CD4-positive, alpha-beta memory T cell (primary cell): ENCODE results near the gene OTX1. TPM values are rescaled to one million over a fixed set of nuclear protein-coding genes. Genes with fewer than 3 reads are reported as not detected.

Experiments used
- CTCF ChIA-PET: fragments of 350-600 bp; sonication (Branson Sonifier 250); formaldehyde crosslinking; loops from one replicate; lab custom pipeline; 2021; ENCODE audit warnings: inconsistent platforms; ENCODE audit not compliant: partially characterized antibody; lab: Charles Lee
- POLR2A ChIA-PET: fragments of 350-600 bp; sonication (Branson Sonifier 250); formaldehyde crosslinking; loops from one replicate; lab custom pipeline; 2021; ENCODE audit not compliant: partially characterized antibody; lab: Charles Lee
- DNase-seq, 5 donors: peaks; one replicate each; pipeline versions ENCODE4 v3.0.0 to v3.0.0-alpha.2; 2020 to 2022; ENCODE audit warnings: mixed read lengths in 1 of 5
- H3K27ac ChIP-seq: one replicate; pipeline ENCODE4 v1.7.0; 2013; ENCODE audit warnings: low read depth, low read length
- H3K27me3 ChIP-seq: 2 replicates; pipeline ENCODE4 v1.7.0; 2013; ENCODE audit warnings: mild to moderate bottlenecking, low read length, moderate library complexity; ENCODE audit not compliant: insufficient read depth
- H3K36me3 ChIP-seq: 2 replicates; pipeline ENCODE4 v1.7.0; 2013; ENCODE audit warnings: mild to moderate bottlenecking, low read length, moderate library complexity; ENCODE audit not compliant: insufficient read depth
- H3K4me1 ChIP-seq: 2 replicates; pipeline ENCODE4 v1.7.0; 2013; ENCODE audit warnings: mild to moderate bottlenecking, low read length, moderate library complexity; ENCODE audit not compliant: insufficient read depth
- H3K4me3 ChIP-seq, 2 donors: one replicate each; pipeline ENCODE4 v1.7.0; 2013; ENCODE audit warnings: low read length in 2 of 2, mild to moderate bottlenecking in 1 of 2
- H3K9me3 ChIP-seq, 2 donors: one replicate each; pipeline ENCODE4 v1.7.0; 2013; ENCODE audit warnings: low read length in 2 of 2, control low read depth in 1 of 2; ENCODE audit not compliant: control insufficient read depth in 1 of 2
- H3K27ac Mint-ChIP-seq, 7 donors: one replicate each; pipeline ENCODE4 v1.8.0; 2020 to 2021; ENCODE audit warnings: mixed read lengths in 7 of 7, mild to moderate bottlenecking in 6 of 7, inconsistent platforms in 3 of 7, moderate library complexity in 3 of 7
- H3K27me3 Mint-ChIP-seq, 2 donors: one replicate each; pipeline ENCODE4 v1.8.0; 2020 to 2021; ENCODE audit warnings: mixed read lengths in 2 of 2
- H3K36me3 Mint-ChIP-seq, 2 donors: one replicate each; pipeline ENCODE4 v1.8.0; 2020 to 2021; ENCODE audit warnings: mixed read lengths in 2 of 2, inconsistent platforms in 1 of 2, mild to moderate bottlenecking in 1 of 2
- H3K4me1 Mint-ChIP-seq, 4 donors: one replicate each; pipeline ENCODE4 v1.8.0; 2020 to 2021; ENCODE audit warnings: mixed read lengths in 4 of 4, mild to moderate bottlenecking in 1 of 4
- H3K4me3 Mint-ChIP-seq, 8 donors: one replicate each; pipeline ENCODE4 v1.8.0; 2020 to 2021; ENCODE audit warnings: mixed read lengths in 8 of 8, mild to moderate bottlenecking in 7 of 8, moderate library complexity in 6 of 8, inconsistent platforms in 3 of 8
- H3K9me3 Mint-ChIP-seq, 8 donors: one replicate each; pipeline ENCODE4 v1.8.0; 2020 to 2021; ENCODE audit warnings: mixed read lengths in 8 of 8, mild to moderate bottlenecking in 5 of 8, inconsistent platforms in 3 of 8, moderate library complexity in 1 of 8
- intact Hi-C: fragments of 100-400 bp; cut with micrococcal nuclease; formaldehyde crosslinking; loops from one replicate; pipeline ENCODE4 v1.15.1; 2023
- polyA plus RNA-seq, 2 donors: library from polyadenylated mRNA; unstranded; fragments of 300-500 nt; fragmentation: Illumina TruSeq; gene quantifications; one replicate each; pipeline ENCODE4 v1.2.3, GENCODE V29; 2021
- total RNA-seq, 2 experiments: library from RNA; stranded (reverse); gene quantifications; one replicate each; pipeline ENCODE4 v1.2.3, GENCODE V29; 2021

The OTX1 gene
- total and polyA plus RNA-seq, 4 experiments from 2014 or later = not detected

DNA sequence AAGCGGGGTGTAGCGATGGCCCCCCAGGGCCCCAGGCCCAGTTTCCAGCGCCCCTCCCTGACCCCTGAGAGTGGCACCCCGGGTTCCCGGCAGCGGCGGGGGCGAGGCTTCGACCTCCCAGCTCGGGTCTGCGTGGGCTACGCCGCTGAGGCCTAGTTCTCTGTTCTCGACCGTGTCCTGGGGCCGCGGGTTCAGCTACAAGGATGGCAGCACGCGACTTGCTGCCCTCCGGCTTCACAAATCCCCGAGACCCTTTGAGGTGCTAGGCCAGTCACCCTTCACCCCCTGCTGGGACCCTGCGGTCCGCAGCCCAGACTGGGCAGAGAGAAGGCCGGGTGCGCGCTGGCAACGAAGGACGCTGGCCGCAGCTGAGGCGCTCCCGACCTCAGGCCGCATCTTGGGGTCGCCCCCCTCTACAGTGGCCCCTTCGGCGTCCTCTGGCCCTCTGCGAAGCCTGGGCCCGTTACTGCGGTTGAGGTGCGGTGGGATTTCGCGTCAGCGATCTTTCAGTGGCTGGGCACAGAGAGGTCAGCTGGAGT is 1.2 kb downstream of the OTX1 start:
- Histone ChIP-seq H3K36me3 (no peaks in the 10 kb centered on the region), H3K27ac (no peak overlapping the region), H3K9me3 (no peaks in the 10 kb centered on the region), H3K27me3 (peaks cover 26% of the 10 kb centered on the region), H3K4me1 (peaks cover 75% of the 10 kb centered on the region), H3K4me3 (no peak overlapping the region)
- intact Hi-C loops = no loop called here
- Mint-ChIP-seq H3K27ac (no peak overlapping the region), H3K4me1 (peaks cover 34 to 80% (median 63%) of the 10 kb centered on the region in 4 donors), H3K36me3 (no peaks in the 10 kb centered on the region), H3K27me3 (peaks cover 58 to 66% of the 10 kb centered on the region in 2 donors), H3K9me3 (peaks cover 0 to 10% (median 2%) of the 10 kb centered on the region in 8 donors), H3K4me3 (peak overlapping the region in 7 of 8 donors; percentile 26 to 80 (median 59))
- CTCF ChIA-PET = no interaction called here
- DNase-seq = no peak
- POLR2A ChIA-PET = no interaction called here

DNA sequence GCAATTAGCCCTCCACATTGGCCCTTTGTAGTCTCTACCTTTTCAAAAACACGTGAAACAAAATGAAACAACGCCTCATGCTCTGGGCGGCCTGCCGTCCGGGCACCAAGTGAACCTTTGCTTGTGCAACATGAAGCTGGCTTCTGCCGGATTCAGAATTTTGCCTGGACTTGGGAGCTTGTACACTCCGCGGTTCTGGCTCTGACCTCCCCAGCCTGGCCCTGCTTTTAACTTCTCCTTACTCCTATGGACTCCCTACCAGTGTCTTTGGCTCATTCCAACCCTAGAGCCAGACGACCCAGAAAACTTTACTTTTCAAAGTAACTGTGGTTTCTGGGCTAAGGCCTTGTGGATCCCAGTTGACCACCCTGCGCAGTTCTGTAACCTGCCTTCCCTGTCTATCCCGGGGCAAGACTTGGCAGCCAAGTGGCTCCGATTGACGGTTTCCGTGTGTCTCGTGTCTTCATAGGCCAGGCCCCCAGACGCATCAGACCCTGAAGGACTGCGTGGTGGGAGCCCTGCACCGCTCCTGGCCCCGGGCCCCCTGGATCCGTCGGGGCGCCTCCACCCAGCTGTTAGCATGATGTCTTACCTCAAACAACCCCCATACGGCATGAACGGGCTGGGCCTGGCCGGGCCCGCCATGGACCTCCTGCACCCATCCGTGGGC is 1.9 kb downstream of the OTX1 start:
- Mint-ChIP-seq H3K9me3 (peaks cover 0 to 12% (median 2%) of the 10 kb centered on the region in 8 donors), H3K27ac (no peak overlapping the region), H3K36me3 (no peaks in the 10 kb centered on the region), H3K27me3 (peaks cover 58 to 69% of the 10 kb centered on the region in 2 donors), H3K4me3 (peak overlapping the region; percentile 28 to 80 (median 62)), H3K4me1 (peaks cover 40 to 82% (median 66%) of the 10 kb centered on the region in 4 donors)
- Histone ChIP-seq H3K4me1 (peaks cover 73% of the 10 kb centered on the region), H3K9me3 (no peaks in the 10 kb centered on the region), H3K27me3 (peaks cover 22% of the 10 kb centered on the region), H3K36me3 (no peaks in the 10 kb centered on the region), H3K27ac (no peak overlapping the region), H3K4me3 (no peak overlapping the region)
- CTCF ChIA-PET = no interaction called here
- no peak for DNase-seq
- intact Hi-C loops = no loop called here
- POLR2A ChIA-PET = no interaction called here

DNA sequence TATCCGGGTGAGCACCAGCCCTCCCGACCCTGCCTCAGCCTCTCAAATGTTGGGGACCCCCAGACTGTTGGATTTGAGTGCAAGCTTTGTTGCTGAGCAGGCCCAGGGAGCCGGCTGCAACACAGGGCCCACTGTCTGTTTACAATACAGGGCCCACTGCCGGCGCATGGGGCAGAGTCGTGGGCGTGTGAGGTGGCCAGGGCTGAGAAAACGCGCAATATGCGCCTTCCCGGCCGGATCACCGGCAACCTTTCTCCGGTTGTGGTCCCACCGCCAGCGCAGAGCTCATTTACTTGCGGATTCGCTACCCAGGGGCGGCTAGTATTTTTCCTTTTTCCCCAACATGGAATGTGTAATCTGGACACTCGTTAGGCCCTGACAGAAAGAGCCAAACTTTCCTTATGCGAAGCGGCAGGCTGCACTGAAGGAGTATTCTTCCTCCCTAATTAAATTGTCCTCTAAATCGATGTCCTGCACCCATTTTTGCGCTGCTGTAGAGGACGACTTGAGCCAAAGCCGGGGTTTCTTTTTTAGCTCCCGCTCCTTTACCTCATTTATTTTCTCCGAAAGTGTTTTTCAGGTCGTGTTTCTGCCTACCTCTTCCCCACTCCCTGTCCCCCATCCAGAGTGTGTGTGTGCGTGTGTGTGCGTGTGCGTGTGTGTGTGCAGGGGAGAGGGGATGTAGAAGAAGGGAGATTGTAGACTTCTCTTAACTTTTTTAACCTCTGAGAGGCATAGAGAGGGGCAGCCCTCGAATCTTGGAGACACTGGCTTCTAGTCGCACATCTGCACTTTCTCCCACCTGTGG is 2.7 kb downstream of the OTX1 start:
- no peak overlapping the region for H3K27ac ChIP-seq
- peak overlapping the region in 7 of 8 donors; percentile 10 to 81 (median 74) for H3K4me3 Mint-ChIP-seq

DNA sequence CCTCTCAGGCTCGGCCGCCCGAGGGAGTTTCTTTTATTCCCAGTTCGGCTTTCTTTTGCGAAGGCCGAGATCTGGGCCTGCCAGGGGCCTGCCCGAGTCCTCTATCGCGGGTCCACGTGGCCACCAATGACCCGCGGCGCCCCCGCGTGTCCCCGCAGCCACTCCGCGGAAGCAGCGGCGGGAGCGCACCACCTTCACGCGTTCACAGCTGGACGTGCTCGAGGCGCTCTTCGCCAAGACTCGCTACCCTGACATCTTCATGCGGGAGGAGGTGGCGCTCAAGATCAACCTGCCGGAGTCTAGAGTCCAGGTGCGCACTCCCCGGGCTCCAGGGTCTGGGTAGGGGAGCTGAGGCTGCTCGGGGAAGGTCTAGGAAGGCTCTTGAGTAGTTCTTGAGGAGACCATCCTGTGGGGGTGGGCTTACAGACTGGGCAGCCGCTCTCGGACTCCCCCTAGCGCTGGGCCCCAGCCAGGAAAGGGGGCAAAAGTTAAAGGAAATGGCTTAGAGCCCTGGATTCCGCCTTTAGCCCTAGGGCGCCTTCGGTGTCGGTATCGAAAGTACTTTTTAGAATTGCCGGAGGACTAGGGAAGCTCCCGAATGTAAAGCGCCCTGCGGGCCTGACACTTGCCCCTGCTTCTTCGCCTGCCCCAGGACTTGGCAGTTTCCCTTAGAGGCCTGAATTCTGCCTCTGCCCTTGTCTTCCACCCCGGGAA is 3.4 kb downstream of the OTX1 start:
- peaks cover 35% of the 10 kb centered on the region for H3K27me3 ChIP-seq
- no peak overlapping the region for H3K27ac ChIP-seq
- peaks cover 57 to 73% of the 10 kb centered on the region in 2 donors for H3K27me3 Mint-ChIP-seq
- peaks cover 43 to 81% (median 64%) of the 10 kb centered on the region in 4 donors for H3K4me1 Mint-ChIP-seq
- H3K4me3 Mint-ChIP-seq = peak overlapping the region; percentile 18 to 86 (median 71)
- H3K9me3 Mint-ChIP-seq = peaks cover 0 to 10% (median under 1%) of the 10 kb centered on the region in 8 donors
- intact Hi-C loops = no loop called here
- no peaks in the 10 kb centered on the region for H3K36me3 Mint-ChIP-seq
- H3K4me1 ChIP-seq = peaks cover 72% of the 10 kb centered on the region
- H3K4me3 ChIP-seq = no peak overlapping the region
- no peaks in the 10 kb centered on the region for H3K9me3 ChIP-seq
- peak overlapping the region in 1 of 7 donors; percentile 16 for H3K27ac Mint-ChIP-seq
- CTCF ChIA-PET = no interaction called here
- no peaks in the 10 kb centered on the region for H3K36me3 ChIP-seq
- POLR2A ChIA-PET = no interaction called here
- no peak for DNase-seq

More for the DNA sequence above, 2.7 kb downstream of the OTX1 start:
- no peaks in the 10 kb centered on the region for H3K9me3 ChIP-seq
- Mint-ChIP-seq H3K4me1 (peaks cover 44 to 84% (median 66%) of the 10 kb centered on the region in 4 donors), H3K27me3 (peaks cover 59 to 73% of the 10 kb centered on the region in 2 donors), H3K9me3 (peaks cover 0 to 10% (median 2%) of the 10 kb centered on the region in 8 donors), H3K27ac (peak overlapping the region in 1 of 7 donors; percentile 53), H3K36me3 (no peaks in the 10 kb centered on the region)
- no peaks in the 10 kb centered on the region for H3K36me3 ChIP-seq
- H3K4me3 ChIP-seq = no peak overlapping the region
- ChIA-PET POLR2A (no interaction called here), CTCF (no interaction called here)
- H3K4me1 ChIP-seq = peaks cover 72% of the 10 kb centered on the region
- DNase-seq = no peak
- peaks cover 29% of the 10 kb centered on the region for H3K27me3 ChIP-seq
- intact Hi-C loops = no loop called here

DNA sequence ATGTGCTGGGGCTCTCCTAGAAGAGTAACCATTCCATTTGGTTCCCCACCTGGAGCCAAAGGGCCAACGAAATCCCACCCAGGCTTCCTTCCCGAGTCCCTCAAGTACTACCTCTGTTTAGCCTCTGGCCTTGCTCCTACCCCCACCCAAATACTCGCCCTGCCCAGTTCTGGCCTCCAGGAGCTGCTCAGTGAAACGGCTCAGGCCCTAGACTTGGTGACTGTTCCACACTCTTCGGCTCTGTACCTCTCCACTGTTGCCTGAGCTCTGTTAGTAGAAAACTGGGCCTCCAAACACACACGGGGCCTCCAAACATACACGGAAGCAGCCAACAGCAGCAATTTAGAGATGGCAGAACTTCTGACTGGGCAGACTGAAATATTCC is 4.2 kb downstream of the OTX1 start:
- no peaks in the 10 kb centered on the region for H3K9me3 ChIP-seq
- H3K27me3 Mint-ChIP-seq = peaks cover 51 to 65% of the 10 kb centered on the region in 2 donors
- ChIA-PET POLR2A (no interaction called here), CTCF (no interaction called here)
- no peak overlapping the region for H3K27ac ChIP-seq
- H3K36me3 ChIP-seq = no peaks in the 10 kb centered on the region
- no peak for DNase-seq
- peak overlapping the region in 6 of 8 donors; percentile 58 to 86 (median 77) for H3K4me3 Mint-ChIP-seq
- peaks cover 64% of the 10 kb centered on the region for H3K4me1 ChIP-seq
- H3K27me3 ChIP-seq = peaks cover 35% of the 10 kb centered on the region
- peaks cover 37 to 74% (median 58%) of the 10 kb centered on the region in 4 donors for H3K4me1 Mint-ChIP-seq
- H3K36me3 Mint-ChIP-seq = no peaks in the 10 kb centered on the region
- no peak overlapping the region for H3K4me3 ChIP-seq
- H3K9me3 Mint-ChIP-seq = peaks cover 0 to 10% (median 1%) of the 10 kb centered on the region in 8 donors
- intact Hi-C loops = no loop called here
- H3K27ac Mint-ChIP-seq = no peak overlapping the region

DNA sequence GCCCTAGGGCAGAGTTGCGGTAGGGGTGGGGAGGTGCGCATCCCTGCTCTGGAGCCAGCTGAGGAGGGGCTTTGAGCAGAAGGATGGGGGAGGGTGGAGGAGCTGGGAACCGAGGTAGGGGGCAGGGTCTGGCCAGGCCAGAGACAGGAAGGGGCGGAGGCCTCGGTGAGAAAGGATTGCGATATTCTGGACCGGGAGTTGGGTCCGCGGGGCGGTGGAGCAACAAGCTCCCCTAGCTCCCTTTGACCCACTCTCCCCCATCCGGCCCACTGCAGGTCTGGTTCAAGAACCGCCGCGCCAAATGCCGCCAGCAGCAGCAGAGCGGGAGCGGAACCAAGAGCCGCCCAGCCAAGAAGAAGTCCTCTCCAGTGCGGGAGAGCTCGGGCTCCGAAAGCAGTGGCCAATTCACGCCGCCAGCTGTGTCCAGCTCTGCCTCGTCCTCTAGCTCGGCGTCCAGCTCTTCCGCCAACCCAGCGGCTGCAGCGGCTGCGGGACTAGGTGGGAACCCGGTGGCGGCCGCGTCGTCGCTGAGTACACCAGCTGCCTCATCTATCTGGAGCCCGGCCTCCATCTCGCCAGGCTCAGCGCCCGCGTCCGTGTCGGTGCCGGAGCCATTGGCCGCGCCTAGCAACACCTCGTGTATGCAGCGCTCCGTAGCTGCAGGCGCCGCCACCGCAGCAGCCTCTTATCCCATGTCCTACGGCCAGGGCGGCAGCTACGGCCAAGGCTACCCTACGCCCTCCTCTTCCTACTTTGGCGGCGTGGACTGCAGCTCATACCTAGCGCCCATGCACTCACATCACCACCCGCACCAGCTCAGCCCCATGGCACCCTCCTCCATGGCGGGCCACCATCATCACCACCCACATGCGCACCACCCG is 4.8 kb downstream of the OTX1 start:
- intact Hi-C loops = no loop called here
- peaks cover 62% of the 10 kb centered on the region for H3K4me1 ChIP-seq
- peaks cover 35% of the 10 kb centered on the region for H3K27me3 ChIP-seq
- peak overlapping the region in 6 of 8 donors; percentile 51 to 86 (median 68) for H3K4me3 Mint-ChIP-seq
- no peaks in the 10 kb centered on the region for H3K9me3 ChIP-seq
- no peak overlapping the region for H3K27ac Mint-ChIP-seq
- H3K9me3 Mint-ChIP-seq = peaks cover 0 to 16% (median 6%) of the 10 kb centered on the region in 8 donors
- no peaks in the 10 kb centered on the region for H3K36me3 Mint-ChIP-seq
- ChIA-PET CTCF (no interaction called here), POLR2A (no interaction called here)
- H3K27ac ChIP-seq = no peak overlapping the region
- peaks cover 54 to 69% of the 10 kb centered on the region in 2 donors for H3K27me3 Mint-ChIP-seq
- peaks cover 39 to 77% (median 60%) of the 10 kb centered on the region in 4 donors for H3K4me1 Mint-ChIP-seq
- no peak overlapping the region for H3K4me3 ChIP-seq
- no peaks in the 10 kb centered on the region for H3K36me3 ChIP-seq
- peak in 1 of 5 donors; percentile 37 for DNase-seq
